ENCODE data around the gene MOGAT2.

- no peak for TF ChIP-seq CTCF (IDR thresholded peaks at IDR 0.05)
- no peak for TF ChIP-seq POLR2A (IDR thresholded peaks at IDR 0.05)
These were observed 11.4 kb downstream of the MOGAT2 start for GRCh38 chr11:75728992-75729391.

Measured in adrenal gland (tissue), 5 donors.